T-helper 2 cell treated with Interferon-gamma antibody and Interleukin-4, amounts not matched to agents 5 μg/mL and 100 μg/mL, for 36 hours (primary cell): ENCODE results near the gene LMO7.

Source experiments
- DNase-seq: peaks from one replicate; pipeline ENCODE4 v3.0.0; 2021; ENCODE audit warnings: low spot score
- H3K27ac Mint-ChIP-seq: one replicate; pipeline ENCODE4 v1.8.0; 2021; ENCODE audit warnings: mild to moderate bottlenecking, mixed read lengths
- H3K27me3 Mint-ChIP-seq: one replicate; pipeline ENCODE4 v1.8.0; 2021; ENCODE audit warnings: low read depth, mixed read lengths
- H3K36me3 Mint-ChIP-seq: one replicate; pipeline ENCODE4 v1.8.0; 2021; ENCODE audit warnings: low read depth, mixed read lengths
- H3K4me1 Mint-ChIP-seq: one replicate; pipeline ENCODE4 v1.8.0; 2021; ENCODE audit warnings: low read depth, mixed read lengths
- H3K4me3 Mint-ChIP-seq: one replicate; pipeline ENCODE4 v1.8.0; 2022; ENCODE audit warnings: mild to moderate bottlenecking, moderate library complexity, mixed read lengths
- H3K9me3 Mint-ChIP-seq: one replicate; pipeline ENCODE4 v1.8.0; 2021; ENCODE audit warnings: mixed read lengths

The LMO7 gene

DNA sequence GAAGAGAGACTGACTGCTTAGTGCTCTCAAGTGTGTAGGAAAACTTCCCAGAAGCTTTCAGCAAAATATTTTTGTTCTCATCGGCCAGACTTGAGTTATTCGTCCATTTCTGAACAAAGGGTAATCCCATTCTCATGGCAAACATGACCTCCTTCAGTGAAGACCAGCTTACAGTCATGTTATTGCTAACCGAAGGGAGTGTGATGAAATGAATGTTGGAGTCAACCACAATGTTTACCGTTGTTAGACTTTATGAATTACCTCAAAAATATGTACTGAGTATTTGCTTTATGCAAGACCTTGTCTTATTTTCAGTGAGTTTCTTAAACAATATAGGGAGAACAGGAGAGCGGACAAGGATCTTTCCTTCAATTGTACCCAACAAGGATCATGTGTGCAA lies 228.6 kb downstream of the LMO7 start:
- peaks cover 8% of the 10 kb centered on the region for H3K27me3 Mint-ChIP-seq
- H3K36me3 Mint-ChIP-seq: no peaks in the 10 kb centered on the region
- H3K4me1 Mint-ChIP-seq: peaks cover 7% of the 10 kb centered on the region
- no peak overlapping the region for H3K4me3 Mint-ChIP-seq
- no peaks in the 10 kb centered on the region for H3K9me3 Mint-ChIP-seq
- no peak overlapping the region for H3K27ac Mint-ChIP-seq
- no peak for DNase-seq

- H3K9me3 Mint-ChIP-seq: no peaks in the 10 kb centered on the region
- peaks cover 17% of the 10 kb centered on the region for H3K4me1 Mint-ChIP-seq
- H3K27me3 Mint-ChIP-seq: peaks cover 14% of the 10 kb centered on the region
- DNase-seq: no peak
- H3K27ac Mint-ChIP-seq: no peak overlapping the region
- H3K36me3 Mint-ChIP-seq: no peaks in the 10 kb centered on the region
- H3K4me3 Mint-ChIP-seq: no peak overlapping the region
Measured at GRCh38 chr13:75867379-75868117, 231.4 kb downstream of the LMO7 start.

GRCh38 chr13:75869981-75870380 lies 233.9 kb downstream of the LMO7 start:
- Mint-ChIP-seq H3K27ac (peak overlapping the region; percentile 72), H3K4me3 (peak overlapping the region; percentile 62), H3K9me3 (no peaks in the 10 kb centered on the region), H3K4me1 (peaks cover 15% of the 10 kb centered on the region), H3K27me3 (peaks cover 18% of the 10 kb centered on the region), H3K36me3 (no peaks in the 10 kb centered on the region)
- DNase-seq: peak; percentile 24

DNA sequence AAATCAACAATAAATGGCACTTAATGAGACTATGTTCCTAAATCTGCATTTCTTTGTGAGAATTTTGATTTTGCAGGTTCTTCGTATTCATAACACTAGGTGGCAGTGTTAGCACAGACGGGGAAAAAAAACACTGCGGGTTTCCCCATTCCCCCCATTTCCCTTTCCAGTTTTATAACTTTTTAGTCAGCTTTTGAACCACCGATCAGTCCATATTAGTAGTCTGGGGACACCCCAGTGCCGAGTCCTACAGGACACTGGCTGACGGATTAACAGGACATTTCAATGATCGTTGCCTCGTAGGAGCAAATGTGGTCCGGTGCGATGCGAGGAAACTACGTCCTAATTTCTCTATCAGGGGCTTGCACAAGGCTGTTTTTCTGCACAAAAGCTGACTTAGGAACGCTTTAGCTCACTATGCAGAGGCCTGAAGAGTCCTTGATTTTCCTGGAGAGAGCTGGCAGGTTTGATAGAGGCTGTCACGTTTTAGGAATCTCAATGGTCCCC lies 234.3 kb downstream of the LMO7 start:
- Mint-ChIP-seq H3K27me3 (peaks cover 16% of the 10 kb centered on the region), H3K9me3 (no peaks in the 10 kb centered on the region), H3K4me3 (peak overlapping the region; percentile 62), H3K4me1 (peaks cover 19% of the 10 kb centered on the region), H3K27ac (peak overlapping the region; percentile 72), H3K36me3 (no peaks in the 10 kb centered on the region)
- no peak for DNase-seq

- H3K27ac Mint-ChIP-seq: no peak overlapping the region
- H3K4me1 Mint-ChIP-seq: peaks cover 24% of the 10 kb centered on the region
- no peaks in the 10 kb centered on the region for H3K36me3 Mint-ChIP-seq
- H3K9me3 Mint-ChIP-seq: no peaks in the 10 kb centered on the region
- peaks cover 14% of the 10 kb centered on the region for H3K27me3 Mint-ChIP-seq
- H3K4me3 Mint-ChIP-seq: peak overlapping the region; percentile 37
- no peak for DNase-seq
Measured at GRCh38 chr13:75871059-75871458, 234.9 kb downstream of the LMO7 start.

- Mint-ChIP-seq H3K9me3 (no peaks in the 10 kb centered on the region), H3K4me1 (peaks cover 27% of the 10 kb centered on the region), H3K36me3 (no peaks in the 10 kb centered on the region), H3K27ac (no peak overlapping the region), H3K27me3 (peaks cover 19% of the 10 kb centered on the region), H3K4me3 (no peak overlapping the region)
- no peak for DNase-seq
Measured at GRCh38 chr13:75872980-75873379, 236.8 kb downstream of the LMO7 start.

GRCh38 chr13:75873494-75873893 lies 237.4 kb downstream of the LMO7 start:
- Mint-ChIP-seq H3K9me3 (no peaks in the 10 kb centered on the region), H3K36me3 (no peaks in the 10 kb centered on the region), H3K27me3 (peaks cover 24% of the 10 kb centered on the region), H3K4me3 (no peak overlapping the region), H3K27ac (no peak overlapping the region), H3K4me1 (peaks cover 27% of the 10 kb centered on the region)
- no peak for DNase-seq

DNA sequence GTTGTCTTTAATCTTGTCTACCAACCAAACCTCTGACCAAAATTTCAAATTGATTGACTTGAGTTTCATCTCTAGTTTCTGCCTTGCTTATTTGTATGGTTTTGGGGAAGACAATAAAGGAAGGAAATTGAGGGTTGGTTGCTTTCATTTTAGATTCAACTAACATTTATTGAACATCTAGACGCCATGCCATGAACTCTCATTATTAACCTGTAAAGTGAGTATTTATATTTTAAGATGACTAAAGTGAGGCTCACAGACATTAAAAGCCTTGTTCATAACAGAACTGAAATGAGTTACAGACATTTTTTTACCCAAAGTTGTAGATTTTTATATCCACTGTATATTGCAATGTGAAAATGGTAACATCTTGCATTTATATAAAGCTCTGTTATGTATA lies 239.3 kb downstream of the LMO7 start:
- Mint-ChIP-seq H3K4me1 (peaks cover 20% of the 10 kb centered on the region), H3K9me3 (no peaks in the 10 kb centered on the region), H3K27ac (peak overlapping the region; percentile 22), H3K27me3 (peaks cover 31% of the 10 kb centered on the region), H3K36me3 (no peaks in the 10 kb centered on the region), H3K4me3 (peak overlapping the region; percentile 32)
- DNase-seq: no peak

DNA sequence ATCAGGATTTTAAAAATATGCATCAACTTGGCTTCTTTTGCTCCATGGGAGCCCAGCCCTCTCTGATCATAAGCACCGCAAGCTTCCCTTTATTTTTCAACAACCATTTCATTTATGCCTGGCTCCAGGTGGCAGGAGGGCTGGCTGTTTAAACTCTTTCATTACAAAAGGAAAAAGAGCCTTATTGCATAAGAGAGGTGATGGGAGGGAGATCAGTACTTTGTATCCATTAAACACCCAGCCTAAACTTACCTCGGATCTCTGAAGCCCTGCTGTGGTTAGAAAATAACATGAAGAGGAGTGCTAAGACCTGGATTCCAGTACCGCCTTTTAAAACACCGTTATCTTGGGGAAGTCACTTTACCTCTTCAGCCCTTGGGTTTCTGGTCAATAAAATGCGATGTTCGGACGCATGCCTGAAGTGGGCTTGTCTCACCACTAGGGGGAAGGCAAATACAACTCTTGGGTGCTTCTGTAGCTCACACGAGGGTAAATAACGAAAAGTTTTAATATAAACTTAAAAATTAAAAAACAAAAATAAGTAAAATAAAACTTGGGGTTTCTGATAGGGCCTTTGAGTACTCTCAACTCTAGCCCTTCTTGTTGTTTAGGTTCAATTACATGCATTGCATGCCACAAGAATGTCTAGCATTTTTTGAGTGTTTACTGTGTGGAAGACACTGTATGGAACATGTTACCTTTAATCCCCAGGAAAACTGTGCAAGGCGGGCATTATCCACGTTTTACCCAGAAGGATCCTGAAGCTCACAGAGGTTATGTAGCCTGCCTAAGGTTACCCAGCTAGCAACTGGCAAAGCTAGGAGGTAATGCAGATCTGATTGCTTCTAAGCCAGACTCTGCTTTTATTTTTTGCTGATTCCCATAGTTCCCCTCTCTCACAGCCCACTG lies 240.3 kb downstream of the LMO7 start:
- peak overlapping the region; percentile 50 for H3K4me3 Mint-ChIP-seq
- peaks cover 37% of the 10 kb centered on the region for H3K27me3 Mint-ChIP-seq
- H3K9me3 Mint-ChIP-seq: no peaks in the 10 kb centered on the region
- no peaks in the 10 kb centered on the region for H3K36me3 Mint-ChIP-seq
- peaks cover 15% of the 10 kb centered on the region for H3K4me1 Mint-ChIP-seq
- H3K27ac Mint-ChIP-seq: no peak overlapping the region
- DNase-seq: peak; percentile 41

DNA sequence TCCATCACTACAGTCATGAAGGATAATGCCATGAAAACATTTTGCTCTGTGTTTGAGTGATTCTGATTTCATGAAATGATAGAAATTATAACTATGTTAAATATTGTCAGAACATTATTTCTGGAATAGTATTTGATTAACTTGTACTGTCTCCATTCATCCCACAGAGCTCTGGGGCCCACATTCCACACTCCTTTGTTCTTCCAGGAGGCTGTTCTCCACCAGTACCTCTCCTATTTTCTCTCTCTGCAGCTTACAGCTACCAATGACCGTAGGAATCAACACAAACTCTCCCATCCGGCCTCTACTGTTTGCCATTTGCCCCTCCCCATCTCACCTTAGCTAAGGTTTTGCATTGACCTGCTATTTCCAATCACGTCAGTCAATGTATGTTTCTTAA lies 240.9 kb downstream of the LMO7 start:
- no peak for DNase-seq
- Mint-ChIP-seq H3K27ac (no peak overlapping the region), H3K4me1 (peaks cover 15% of the 10 kb centered on the region), H3K4me3 (no peak overlapping the region), H3K27me3 (peaks cover 37% of the 10 kb centered on the region), H3K36me3 (no peaks in the 10 kb centered on the region), H3K9me3 (no peaks in the 10 kb centered on the region)

DNA sequence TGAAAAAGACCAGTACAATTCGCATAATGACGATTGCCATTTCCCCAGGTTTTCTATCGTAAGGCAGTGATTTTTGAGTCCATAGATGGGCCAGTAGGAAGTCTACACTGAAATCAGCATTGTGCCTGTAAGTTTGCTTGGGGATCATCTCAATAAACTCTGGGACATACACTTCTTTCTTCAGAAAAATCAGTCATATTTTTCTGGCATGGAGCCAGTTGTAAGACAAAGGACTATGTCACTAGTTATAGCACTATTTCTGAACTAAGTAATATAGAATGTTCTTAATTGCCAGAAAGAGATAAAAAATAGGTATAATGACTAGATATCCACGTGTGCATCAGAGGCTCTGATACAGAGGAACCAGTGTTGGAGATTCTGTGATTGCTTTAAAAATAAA lies 243.5 kb downstream of the LMO7 start:
- DNase-seq: no peak
- Mint-ChIP-seq H3K27me3 (peaks cover 32% of the 10 kb centered on the region), H3K4me1 (peaks cover 15% of the 10 kb centered on the region), H3K4me3 (no peak overlapping the region), H3K9me3 (no peaks in the 10 kb centered on the region), H3K27ac (no peak overlapping the region), H3K36me3 (no peaks in the 10 kb centered on the region)

- Mint-ChIP-seq H3K4me1 (peaks cover 2% of the 10 kb centered on the region), H3K36me3 (no peaks in the 10 kb centered on the region), H3K9me3 (no peaks in the 10 kb centered on the region), H3K27me3 (peaks cover 32% of the 10 kb centered on the region), H3K4me3 (no peak overlapping the region), H3K27ac (no peak overlapping the region)
- DNase-seq: no peak
Measured at GRCh38 chr13:75881109-75881775, 245.1 kb downstream of the LMO7 start.

GRCh38 chr13:75882261-75882660 lies 246.1 kb downstream of the LMO7 start:
- peaks cover 31% of the 10 kb centered on the region for H3K27me3 Mint-ChIP-seq
- H3K36me3 Mint-ChIP-seq: no peaks in the 10 kb centered on the region
- no peaks in the 10 kb centered on the region for H3K4me1 Mint-ChIP-seq
- H3K9me3 Mint-ChIP-seq: no peaks in the 10 kb centered on the region
- H3K27ac Mint-ChIP-seq: no peak overlapping the region
- no peak for DNase-seq
- H3K4me3 Mint-ChIP-seq: no peak overlapping the region

DNA sequence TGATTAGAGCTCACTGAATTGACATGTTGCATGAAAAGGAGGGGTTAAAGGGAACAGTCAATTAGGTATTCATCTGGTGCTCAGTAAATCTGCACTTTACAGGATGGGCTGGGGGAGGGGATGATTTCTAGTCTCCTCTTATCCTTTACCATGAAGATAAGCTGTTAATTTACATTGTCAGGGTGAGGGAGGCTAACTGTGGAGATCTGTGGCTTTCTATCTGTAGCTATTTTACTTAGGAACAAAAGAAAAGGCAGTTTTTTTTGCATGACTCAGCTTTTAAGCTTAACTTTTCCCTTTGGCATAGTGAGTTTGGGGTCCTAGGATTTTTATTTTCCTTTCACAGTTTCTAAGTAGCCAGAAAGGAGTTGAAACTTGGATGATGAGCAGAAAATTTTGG lies 253.3 kb downstream of the LMO7 start:
- H3K9me3 Mint-ChIP-seq: no peaks in the 10 kb centered on the region
- H3K4me1 Mint-ChIP-seq: no peaks in the 10 kb centered on the region
- no peak for DNase-seq
- no peak overlapping the region for H3K27ac Mint-ChIP-seq
- peaks cover 8% of the 10 kb centered on the region for H3K27me3 Mint-ChIP-seq
- H3K36me3 Mint-ChIP-seq: no peaks in the 10 kb centered on the region
- no peak overlapping the region for H3K4me3 Mint-ChIP-seq
